Lower lobe of right lung (tissue), 2 donors: ENCODE measurements around the gene SLC38A10. TPM values are rescaled to one million over a fixed set of nuclear protein-coding genes. Genes with fewer than 3 reads are reported as not detected.

Experiments used
- ATAC-seq, 2 donors: fragments of 200-7000 bp; cut with Tn5 transposase; one replicate each; pipeline ENCODE4 v1.9.1; 2020 to 2022; ENCODE audit warnings: mild to moderate bottlenecking in 2 of 2, moderate library complexity in 2 of 2
- DNase-seq: peaks from one replicate; pipeline ENCODE4 v3.0.0-alpha.2; 2020
- H3K27ac ChIP-seq: fragments of 200-600 bp; one replicate; pipeline ENCODE4 v1.8.0; 2022
- H3K27me3 ChIP-seq: fragments of 200-600 bp; one replicate; pipeline ENCODE4 v1.8.0; 2022; ENCODE audit warnings: low read depth
- H3K36me3 ChIP-seq: fragments of 200-600 bp; one replicate; pipeline ENCODE4 v1.8.0; 2022; ENCODE audit warnings: mild to moderate bottlenecking
- H3K4me1 ChIP-seq: fragments of 200-600 bp; one replicate; pipeline ENCODE4 v1.8.0; 2022
- H3K4me3 ChIP-seq: fragments of 200-600 bp; one replicate; pipeline ENCODE4 v1.8.0; 2022; ENCODE audit warnings: mild to moderate bottlenecking
- H3K9me3 ChIP-seq: fragments of 200-600 bp; one replicate; pipeline ENCODE4 v1.8.0; 2022
- intact Hi-C: fragments of 100-400 bp; cut with DNase I; formaldehyde crosslinking; loops from one replicate; pipeline ENCODE4 v1.11.0; 2022
- total RNA-seq: library from RNA; stranded (reverse); fragmentation: NEBNext Ultra II Directional; extraction: Animal tissue kit (Norgen Biotek cat#: 25700); gene quantifications from one replicate; pipeline ENCODE4 v1.2.1, GENCODE V29; 2021
- TF ChIP-seq, protein P1 (sequence below): fragments of 200-600 bp; IDR thresholded peaks from one replicate; pipeline ENCODE4 v1.8.0; 2022; ENCODE audit warnings: antibody characterized with exemption, mild to moderate bottlenecking
- donor health status: DM: no; HTN: yes; CAD: no; lungs with severe emphysema.

Gene SLC38A10
- total RNA-seq, 1 donor from 2014 or later: 98.1 TPM

DNA sequence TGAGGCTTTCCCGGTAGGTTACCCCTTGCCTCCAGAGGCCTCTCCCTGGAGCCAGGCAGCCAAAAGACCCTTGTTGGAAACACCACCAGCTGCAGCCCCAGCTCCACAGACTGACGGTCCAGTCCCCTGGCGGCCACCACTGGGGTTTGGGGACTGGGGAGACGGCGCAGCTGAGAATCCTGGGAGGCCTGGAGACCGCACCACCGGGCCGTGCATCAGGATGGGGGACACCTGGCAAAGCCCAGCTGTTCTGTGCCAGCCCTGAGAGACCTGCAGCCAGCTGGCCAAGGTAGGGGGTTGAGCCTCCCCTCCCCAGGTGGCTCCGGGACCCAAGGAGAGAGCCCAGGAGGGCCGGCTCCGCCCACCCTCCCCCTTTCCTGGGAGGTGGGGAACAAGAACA is 8.3 kb upstream of the SLC38A10 start:
- H3K9me3 ChIP-seq: no peaks in the 10 kb centered on the region
- ATAC-seq (no peak), DNase-seq (no peak)
- no peak overlapping the region for H3K4me3 ChIP-seq
- TF ChIP-seq, protein P1, sequence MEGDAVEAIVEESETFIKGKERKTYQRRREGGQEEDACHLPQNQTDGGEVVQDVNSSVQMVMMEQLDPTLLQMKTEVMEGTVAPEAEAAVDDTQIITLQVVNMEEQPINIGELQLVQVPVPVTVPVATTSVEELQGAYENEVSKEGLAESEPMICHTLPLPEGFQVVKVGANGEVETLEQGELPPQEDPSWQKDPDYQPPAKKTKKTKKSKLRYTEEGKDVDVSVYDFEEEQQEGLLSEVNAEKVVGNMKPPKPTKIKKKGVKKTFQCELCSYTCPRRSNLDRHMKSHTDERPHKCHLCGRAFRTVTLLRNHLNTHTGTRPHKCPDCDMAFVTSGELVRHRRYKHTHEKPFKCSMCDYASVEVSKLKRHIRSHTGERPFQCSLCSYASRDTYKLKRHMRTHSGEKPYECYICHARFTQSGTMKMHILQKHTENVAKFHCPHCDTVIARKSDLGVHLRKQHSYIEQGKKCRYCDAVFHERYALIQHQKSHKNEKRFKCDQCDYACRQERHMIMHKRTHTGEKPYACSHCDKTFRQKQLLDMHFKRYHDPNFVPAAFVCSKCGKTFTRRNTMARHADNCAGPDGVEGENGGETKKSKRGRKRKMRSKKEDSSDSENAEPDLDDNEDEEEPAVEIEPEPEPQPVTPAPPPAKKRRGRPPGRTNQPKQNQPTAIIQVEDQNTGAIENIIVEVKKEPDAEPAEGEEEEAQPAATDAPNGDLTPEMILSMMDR: no peak
- intact Hi-C loops: no loop called here
- no peaks in the 10 kb centered on the region for H3K27me3 ChIP-seq
- no peak overlapping the region for H3K27ac ChIP-seq
- no peaks in the 10 kb centered on the region for H3K36me3 ChIP-seq
- H3K4me1 ChIP-seq: peaks cover 26% of the 10 kb centered on the region

DNA sequence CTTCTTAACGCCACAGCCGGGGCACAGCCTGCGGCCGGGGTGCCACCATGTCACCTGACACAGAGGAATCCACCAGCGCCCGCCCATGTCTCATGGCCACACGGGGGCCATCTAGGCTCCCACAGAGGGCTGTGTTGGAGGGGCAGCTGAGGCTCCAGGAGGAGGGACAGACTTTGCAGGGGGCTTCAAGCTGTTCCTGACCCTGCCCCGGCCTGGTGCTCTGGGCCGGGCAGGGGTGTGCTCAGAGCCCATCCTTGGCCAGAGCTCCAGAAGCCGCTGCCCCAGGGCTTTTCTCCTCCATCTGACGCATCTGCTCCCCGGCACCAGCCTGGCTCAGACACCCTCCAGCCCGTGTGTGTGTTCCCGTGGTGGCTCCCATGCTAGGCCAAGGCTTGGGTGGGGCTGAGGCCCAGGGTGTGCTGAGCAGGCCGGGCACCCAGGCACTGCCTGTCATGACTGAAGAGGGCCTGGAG is 7.8 kb upstream of the SLC38A10 start:
- Histone ChIP-seq H3K4me1 (peaks cover 26% of the 10 kb centered on the region), H3K4me3 (no peak overlapping the region), H3K9me3 (no peaks in the 10 kb centered on the region), H3K27ac (no peak overlapping the region), H3K36me3 (no peaks in the 10 kb centered on the region), H3K27me3 (no peaks in the 10 kb centered on the region)
- DNase-seq (no peak), ATAC-seq (no peak)
- intact Hi-C loops: no loop called here
- TF ChIP-seq, protein P1: no peak

DNA sequence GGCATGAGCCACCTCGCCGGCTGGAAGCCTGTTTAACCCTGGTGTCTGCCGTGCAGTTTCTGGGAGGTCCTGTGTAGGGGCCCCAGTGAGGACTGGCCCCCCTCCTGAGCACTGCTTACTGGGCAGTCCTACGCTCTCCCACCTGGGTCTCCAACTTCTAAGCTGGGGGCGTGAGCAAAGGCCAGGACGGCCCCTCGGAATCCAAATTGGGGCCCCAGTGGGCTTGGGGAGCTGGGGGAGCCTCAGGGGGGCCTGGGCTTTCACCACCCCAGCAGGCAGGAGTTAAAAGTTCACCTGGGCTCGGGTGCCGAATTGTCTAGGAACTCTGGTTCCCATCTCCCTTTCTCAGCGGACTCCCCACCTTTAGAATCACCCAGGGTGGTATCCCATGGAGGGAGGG is 7.2 kb upstream of the SLC38A10 start:
- no peaks in the 10 kb centered on the region for H3K27me3 ChIP-seq
- no peak for ATAC-seq
- intact Hi-C loops: no loop called here
- no peak overlapping the region for H3K27ac ChIP-seq
- no peaks in the 10 kb centered on the region for H3K9me3 ChIP-seq
- no peak for DNase-seq
- no peaks in the 10 kb centered on the region for H3K36me3 ChIP-seq
- TF ChIP-seq, protein P1: no peak
- peaks cover 22% of the 10 kb centered on the region for H3K4me1 ChIP-seq
- H3K4me3 ChIP-seq: no peak overlapping the region

DNA sequence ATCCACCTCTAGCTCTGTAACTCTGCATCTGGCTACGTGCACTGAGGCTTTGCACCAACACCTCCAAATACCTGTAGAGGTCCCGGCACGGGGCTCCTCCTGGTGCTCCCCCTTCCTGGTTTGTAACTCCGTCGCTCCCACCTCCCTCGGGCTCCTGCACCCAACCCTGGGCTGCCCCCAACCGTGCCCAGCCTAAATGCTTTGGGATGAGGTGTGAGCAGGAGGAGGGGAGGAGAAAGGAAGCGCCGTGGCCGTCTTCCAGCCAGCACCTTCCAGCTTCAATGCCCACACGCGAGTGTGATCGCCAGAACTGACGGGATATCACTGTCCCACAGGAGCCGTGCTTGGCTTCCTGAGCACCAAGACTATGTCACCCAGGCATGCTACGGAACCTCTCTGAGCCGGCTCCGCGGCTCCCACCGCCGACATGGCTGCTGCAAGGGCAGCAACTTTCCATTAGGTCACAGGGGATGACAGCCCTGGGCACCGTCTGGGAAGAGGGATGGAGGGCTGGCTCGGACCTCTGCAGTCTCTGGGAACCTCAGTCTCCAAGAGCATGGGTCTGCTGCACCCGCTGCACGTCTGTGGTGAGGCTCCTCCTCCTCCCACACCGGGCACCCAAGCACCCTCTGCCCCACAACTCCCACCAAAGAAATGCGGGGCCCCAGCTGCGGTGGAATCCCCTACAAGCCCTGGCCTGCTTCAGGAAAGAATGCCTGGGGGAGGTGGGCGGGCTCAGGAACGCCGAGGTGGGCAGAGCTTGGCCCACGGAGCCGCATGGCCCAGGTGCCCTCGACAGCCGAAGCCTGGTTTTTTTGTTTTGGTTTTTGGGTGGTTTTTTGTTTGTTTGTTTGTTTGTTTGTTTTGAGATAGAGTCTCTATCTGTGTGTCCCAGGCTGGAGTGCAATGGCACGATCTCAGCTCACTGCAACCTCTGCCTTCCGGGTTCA is 6.4 kb upstream of the SLC38A10 start:
- intact Hi-C loops: no loop called here
- TF ChIP-seq, protein P1: no peak
- Histone ChIP-seq H3K4me3 (no peak overlapping the region), H3K36me3 (no peaks in the 10 kb centered on the region), H3K9me3 (no peaks in the 10 kb centered on the region), H3K27me3 (no peaks in the 10 kb centered on the region), H3K27ac (no peak overlapping the region), H3K4me1 (peaks cover 24% of the 10 kb centered on the region)
- ATAC-seq (no peak), DNase-seq (no peak)

DNA sequence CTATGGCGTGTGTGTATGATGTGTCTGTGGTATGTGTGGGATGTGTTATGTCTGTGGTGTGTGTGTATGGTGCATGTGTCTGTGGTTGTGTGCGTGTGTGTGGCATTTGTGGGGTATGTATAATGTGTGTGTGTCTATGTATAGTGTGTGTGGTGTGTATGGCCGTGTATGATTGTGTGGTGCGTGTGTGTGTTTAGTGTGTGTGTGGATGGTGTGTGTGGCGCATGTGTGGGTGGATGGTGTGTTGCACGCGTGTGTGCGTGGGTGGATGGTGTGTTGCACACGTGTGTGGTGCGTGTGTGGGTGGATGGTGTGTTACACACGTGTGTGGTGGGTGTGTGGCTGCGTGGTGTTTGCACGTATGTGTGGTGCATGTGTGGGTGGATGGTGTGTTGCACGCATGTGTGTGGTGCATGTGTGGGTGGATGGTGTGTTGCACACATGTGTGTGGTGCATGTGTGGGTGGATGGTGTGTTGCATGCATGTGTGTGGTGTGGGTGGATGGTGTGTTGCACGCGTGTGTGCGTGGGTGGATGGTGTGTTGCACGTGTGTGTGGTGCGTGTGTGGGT is 5.6 kb upstream of the SLC38A10 start:
- TF ChIP-seq, protein P1: no peak
- Histone ChIP-seq H3K9me3 (no peaks in the 10 kb centered on the region), H3K27me3 (no peaks in the 10 kb centered on the region), H3K27ac (no peak overlapping the region), H3K4me1 (peaks cover 32% of the 10 kb centered on the region), H3K4me3 (no peak overlapping the region), H3K36me3 (no peaks in the 10 kb centered on the region)
- intact Hi-C loops: no loop called here
- ATAC-seq (no peak), DNase-seq (no peak)
